HepG2 (cell line): ENCODE data around the gene ROMO1. TPM values are rescaled to one million over a fixed set of nuclear protein-coding genes. Genes with fewer than 3 reads are reported as not detected.

ENCODE experiments used
- NCOA1 ChIP-seq: sonication (generic); formaldehyde crosslinking; IDR thresholded peaks from 2 replicates; pipeline ENCODE4 v1.9.0; 2021; ENCODE audit warnings: missing genetic modification reagents
- NFKB2 ChIP-seq: sonication (generic); formaldehyde crosslinking; IDR thresholded peaks from 2 replicates; pipeline ENCODE4 v1.4.0; 2020; ENCODE audit warnings: missing genetic modification reagents, borderline replicate concordance
- NR1H2 ChIP-seq: sonication (generic); formaldehyde crosslinking; IDR thresholded peaks from 2 replicates; pipeline ENCODE4 v1.8.1; 2022; ENCODE audit warnings: low read depth, missing genetic modification reagents, borderline replicate concordance
- REL ChIP-seq: sonication (generic); formaldehyde crosslinking; conservative IDR thresholded peaks from 2 replicates; pipeline ENCODE4 v1.8.0; 2022; ENCODE audit warnings: mild to moderate bottlenecking, missing genetic modification reagents, moderate library complexity
- SIN3B ChIP-seq: fragments of 150-350 bp; IDR thresholded peaks from 2 replicates; pipeline ENCODE4 v1.6.1; 2014; ENCODE audit warnings: low read length
- SNAPC5 ChIP-seq: sonication (generic); formaldehyde crosslinking; IDR thresholded peaks from 2 replicates; pipeline ENCODE4 v1.8.1; 2023; ENCODE audit warnings: mild to moderate bottlenecking, missing genetic modification reagents, borderline replicate concordance
- ZFAT ChIP-seq: sonication (generic); formaldehyde crosslinking; conservative IDR thresholded peaks from 2 replicates; pipeline ENCODE4 v1.8.1; 2023; ENCODE audit warnings: missing genetic modification reagents, inconsistent platforms
- ZFP36 ChIP-seq: fragments of 150-350 bp; IDR thresholded peaks from 2 replicates; pipeline ENCODE4 v1.6.1; 2018; ENCODE audit warnings: borderline replicate concordance, low read length, low read depth; ENCODE audit not compliant: partially characterized antibody
- ZNF280B ChIP-seq: sonication (generic); formaldehyde crosslinking; IDR thresholded peaks from 2 replicates; pipeline ENCODE4 v1.5.0; 2020; ENCODE audit warnings: missing genetic modification reagents, mild to moderate bottlenecking, borderline replicate concordance
- ZNF337 ChIP-seq: sonication (generic); formaldehyde crosslinking; IDR thresholded peaks from 2 replicates; pipeline ENCODE4 v1.5.1; 2020; ENCODE audit warnings: missing genetic modification reagents, low read depth, mild to moderate bottlenecking, borderline replicate concordance
- ZNF703 ChIP-seq: sonication (generic); formaldehyde crosslinking; IDR thresholded peaks from 2 replicates; pipeline ENCODE4 v1.5.1; 2020; ENCODE audit warnings: missing genetic modification reagents, mild to moderate bottlenecking, moderate library complexity, borderline replicate concordance
- ZNF75D ChIP-seq: sonication (generic); formaldehyde crosslinking; IDR thresholded peaks from 2 replicates; pipeline ENCODE4 v1.8.1; 2023; ENCODE audit warnings: missing genetic modification reagents, mild to moderate bottlenecking, borderline replicate concordance
- polyA plus RNA-seq, 8 experiments: library from polyadenylated mRNA; depleted of rRNA in 3 of 8; stranded (reverse) in 7 of 8; unstranded in 1 of 8; fragments of >200 nt; fragmentation: Illumina TruSeq in 4 of 8; extraction: Trizol in 4 of 8; gene quantifications; 2 replicates each; pipeline versions ENCODE4 v1.2.1 to v1.2.3, GENCODE V29; 2011 to 2016; ENCODE audit warnings: low read depth in 4 of 8, missing spikeins in 1 of 8, mixed read lengths in 1 of 8; ENCODE audit not compliant: insufficient read depth in 1 of 8
- total RNA-seq, 5 experiments: library from RNA; depleted of rRNA; stranded (reverse); fragments of >200 nt; fragmentation: Illumina TruSeq; extraction: Trizol; gene quantifications; 2 replicates each; pipeline ENCODE4 v1.2.3, GENCODE V29; 2016; ENCODE audit warnings: low read depth in 1 of 5
- TF ChIP-seq, protein P1 (sequence below): sonication (generic); formaldehyde crosslinking; IDR thresholded peaks from 2 replicates; pipeline ENCODE4 v1.9.0; 2022; ENCODE audit warnings: missing genetic modification reagents, mild to moderate bottlenecking, borderline replicate concordance
- TF ChIP-seq, protein P2 (sequence below): sonication (generic); formaldehyde crosslinking; IDR thresholded peaks from 2 replicates; pipeline ENCODE4 v1.9.0; 2021; ENCODE audit warnings: mild to moderate bottlenecking, missing genetic modification reagents
- TF ChIP-seq, protein P3 (sequence below): sonication (generic); formaldehyde crosslinking; IDR thresholded peaks from 2 replicates; pipeline ENCODE4 v1.4.0; 2020; ENCODE audit warnings: low read depth, mild to moderate bottlenecking, missing genetic modification reagents

The ROMO1 gene
- total and polyA plus RNA-seq, 2 of the 13 experiments (the other 11 are each of a cell fraction or from before 2014, with no cell fraction given), result 636 to 755 TPM

GRCh38 chr20:35699127-35699956 is at the start of gene ROMO1, which contains the start of gene NFS1 (continued):
- peak; percentile 99 for TF ChIP-seq REL
- TF ChIP-seq, protein P1, sequence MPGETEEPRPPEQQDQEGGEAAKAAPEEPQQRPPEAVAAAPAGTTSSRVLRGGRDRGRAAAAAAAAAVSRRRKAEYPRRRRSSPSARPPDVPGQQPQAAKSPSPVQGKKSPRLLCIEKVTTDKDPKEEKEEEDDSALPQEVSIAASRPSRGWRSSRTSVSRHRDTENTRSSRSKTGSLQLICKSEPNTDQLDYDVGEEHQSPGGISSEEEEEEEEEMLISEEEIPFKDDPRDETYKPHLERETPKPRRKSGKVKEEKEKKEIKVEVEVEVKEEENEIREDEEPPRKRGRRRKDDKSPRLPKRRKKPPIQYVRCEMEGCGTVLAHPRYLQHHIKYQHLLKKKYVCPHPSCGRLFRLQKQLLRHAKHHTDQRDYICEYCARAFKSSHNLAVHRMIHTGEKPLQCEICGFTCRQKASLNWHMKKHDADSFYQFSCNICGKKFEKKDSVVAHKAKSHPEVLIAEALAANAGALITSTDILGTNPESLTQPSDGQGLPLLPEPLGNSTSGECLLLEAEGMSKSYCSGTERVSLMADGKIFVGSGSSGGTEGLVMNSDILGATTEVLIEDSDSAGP (CRISPR knock-in tag), result peak; percentile 99
- TF ChIP-seq NCOA1 (CRISPR knock-in tag), result peak; percentile 72
- TF ChIP-seq ZNF280B (CRISPR knock-in tag), result peak; percentile 96
- TF ChIP-seq SIN3B, result peak; percentile 69; the same call in 1 of the 2 replicates
- TF ChIP-seq, protein P2, sequence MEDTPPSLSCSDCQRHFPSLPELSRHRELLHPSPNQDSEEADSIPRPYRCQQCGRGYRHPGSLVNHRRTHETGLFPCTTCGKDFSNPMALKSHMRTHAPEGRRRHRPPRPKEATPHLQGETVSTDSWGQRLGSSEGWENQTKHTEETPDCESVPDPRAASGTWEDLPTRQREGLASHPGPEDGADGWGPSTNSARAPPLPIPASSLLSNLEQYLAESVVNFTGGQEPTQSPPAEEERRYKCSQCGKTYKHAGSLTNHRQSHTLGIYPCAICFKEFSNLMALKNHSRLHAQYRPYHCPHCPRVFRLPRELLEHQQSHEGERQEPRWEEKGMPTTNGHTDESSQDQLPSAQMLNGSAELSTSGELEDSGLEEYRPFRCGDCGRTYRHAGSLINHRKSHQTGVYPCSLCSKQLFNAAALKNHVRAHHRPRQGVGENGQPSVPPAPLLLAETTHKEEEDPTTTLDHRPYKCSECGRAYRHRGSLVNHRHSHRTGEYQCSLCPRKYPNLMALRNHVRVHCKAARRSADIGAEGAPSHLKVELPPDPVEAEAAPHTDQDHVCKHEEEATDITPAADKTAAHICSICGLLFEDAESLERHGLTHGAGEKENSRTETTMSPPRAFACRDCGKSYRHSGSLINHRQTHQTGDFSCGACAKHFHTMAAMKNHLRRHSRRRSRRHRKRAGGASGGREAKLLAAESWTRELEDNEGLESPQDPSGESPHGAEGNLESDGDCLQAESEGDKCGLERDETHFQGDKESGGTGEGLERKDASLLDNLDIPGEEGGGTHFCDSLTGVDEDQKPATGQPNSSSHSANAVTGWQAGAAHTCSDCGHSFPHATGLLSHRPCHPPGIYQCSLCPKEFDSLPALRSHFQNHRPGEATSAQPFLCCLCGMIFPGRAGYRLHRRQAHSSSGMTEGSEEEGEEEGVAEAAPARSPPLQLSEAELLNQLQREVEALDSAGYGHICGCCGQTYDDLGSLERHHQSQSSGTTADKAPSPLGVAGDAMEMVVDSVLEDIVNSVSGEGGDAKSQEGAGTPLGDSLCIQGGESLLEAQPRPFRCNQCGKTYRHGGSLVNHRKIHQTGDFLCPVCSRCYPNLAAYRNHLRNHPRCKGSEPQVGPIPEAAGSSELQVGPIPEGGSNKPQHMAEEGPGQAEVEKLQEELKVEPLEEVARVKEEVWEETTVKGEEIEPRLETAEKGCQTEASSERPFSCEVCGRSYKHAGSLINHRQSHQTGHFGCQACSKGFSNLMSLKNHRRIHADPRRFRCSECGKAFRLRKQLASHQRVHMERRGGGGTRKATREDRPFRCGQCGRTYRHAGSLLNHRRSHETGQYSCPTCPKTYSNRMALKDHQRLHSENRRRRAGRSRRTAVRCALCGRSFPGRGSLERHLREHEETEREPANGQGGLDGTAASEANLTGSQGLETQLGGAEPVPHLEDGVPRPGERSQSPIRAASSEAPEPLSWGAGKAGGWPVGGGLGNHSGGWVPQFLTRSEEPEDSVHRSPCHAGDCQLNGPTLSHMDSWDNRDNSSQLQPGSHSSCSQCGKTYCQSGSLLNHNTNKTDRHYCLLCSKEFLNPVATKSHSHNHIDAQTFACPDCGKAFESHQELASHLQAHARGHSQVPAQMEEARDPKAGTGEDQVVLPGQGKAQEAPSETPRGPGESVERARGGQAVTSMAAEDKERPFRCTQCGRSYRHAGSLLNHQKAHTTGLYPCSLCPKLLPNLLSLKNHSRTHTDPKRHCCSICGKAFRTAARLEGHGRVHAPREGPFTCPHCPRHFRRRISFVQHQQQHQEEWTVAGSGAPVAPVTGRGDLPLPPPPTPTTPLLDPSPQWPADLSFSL (CRISPR knock-in tag), result no peak
- TF ChIP-seq NFKB2, result peak; percentile 99; the same call in 1 of the 2 replicates
- TF ChIP-seq ZNF703 (CRISPR knock-in tag), result peak; percentile 85; the same call in 1 of the 2 replicates
- TF ChIP-seq, protein P3, sequence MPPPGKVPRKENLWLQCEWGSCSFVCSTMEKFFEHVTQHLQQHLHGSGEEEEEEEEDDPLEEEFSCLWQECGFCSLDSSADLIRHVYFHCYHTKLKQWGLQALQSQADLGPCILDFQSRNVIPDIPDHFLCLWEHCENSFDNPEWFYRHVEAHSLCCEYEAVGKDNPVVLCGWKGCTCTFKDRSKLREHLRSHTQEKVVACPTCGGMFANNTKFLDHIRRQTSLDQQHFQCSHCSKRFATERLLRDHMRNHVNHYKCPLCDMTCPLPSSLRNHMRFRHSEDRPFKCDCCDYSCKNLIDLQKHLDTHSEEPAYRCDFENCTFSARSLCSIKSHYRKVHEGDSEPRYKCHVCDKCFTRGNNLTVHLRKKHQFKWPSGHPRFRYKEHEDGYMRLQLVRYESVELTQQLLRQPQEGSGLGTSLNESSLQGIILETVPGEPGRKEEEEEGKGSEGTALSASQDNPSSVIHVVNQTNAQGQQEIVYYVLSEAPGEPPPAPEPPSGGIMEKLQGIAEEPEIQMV (CRISPR knock-in tag), result no peak; the same call in 1 of the 2 replicates
- peak; percentile 96 for TF ChIP-seq NR1H2 (CRISPR knock-in tag)
- peak; percentile 70; the same call in 1 of the 2 replicates for TF ChIP-seq SNAPC5 (CRISPR knock-in tag)
- TF ChIP-seq ZFAT, result peak; percentile 81; the same call in 1 of the 2 replicates
- TF ChIP-seq ZNF337 (CRISPR knock-in tag), result peak; percentile 98
- no peak for TF ChIP-seq ZFP36
- TF ChIP-seq ZNF75D (CRISPR knock-in tag), result no peak
